HUES6 (cell line): Measurements from ENCODE around the gene GSG1.

Experiments used
- H3K27ac ChIP-seq: 2 replicates; pipeline ENCODE4 v1.7.0; 2013; ENCODE audit warnings: low read depth, mild to moderate bottlenecking, low read length, inconsistent platforms
- H3K27me3 ChIP-seq: 2 replicates; pipeline ENCODE4 v1.6.1; 2013; ENCODE audit warnings: low read length; ENCODE audit not compliant: control insufficient read depth, insufficient read depth
- H3K36me3 ChIP-seq: 2 replicates; pipeline ENCODE4 v1.6.1; 2013; ENCODE audit warnings: low read length; ENCODE audit not compliant: control insufficient read depth, insufficient read depth
- H3K4me1 ChIP-seq: 2 replicates; pipeline ENCODE4 v1.6.1; 2013; ENCODE audit warnings: low read length; ENCODE audit not compliant: control insufficient read depth, insufficient read depth
- H3K4me3 ChIP-seq: 2 replicates; pipeline ENCODE4 v1.5.1; 2013; ENCODE audit warnings: low read depth, low read length
- H3K9ac ChIP-seq: one replicate; pipeline ENCODE4 v1.6.1; 2013; ENCODE audit warnings: mild to moderate bottlenecking, low read length
- H3K9me3 ChIP-seq: 2 replicates; pipeline ENCODE4 v1.6.1; 2013; ENCODE audit warnings: low read depth, low read length; ENCODE audit not compliant: control insufficient read depth, insufficient read depth

Gene GSG1

GRCh38 chr12:13103391-13104033, at the start of gene GSG1:
TSS of gene GSG1 (minus strand) at chr12:13103667. CDS start at chr12:13103512, 155 bp downstream.
- Histone ChIP-seq H3K27ac (no peak within 1 kb of the TSS), H3K36me3 (no peaks in the 10 kb centered on the region), H3K9me3 (0 out of 2 replicates have a peak, but pooled peaks cover 3% of the 10 kb centered on the region), H3K9ac (no peak within 1 kb of the TSS), H3K4me3 (0 out of 2 replicates have a peak within 1 kb of the TSS, but pooled peaks have one; percentile 14), H3K27me3 (no peaks in the 10 kb centered on the region), H3K4me1 (peaks cover 36% of the 10 kb centered on the region)

DNA sequence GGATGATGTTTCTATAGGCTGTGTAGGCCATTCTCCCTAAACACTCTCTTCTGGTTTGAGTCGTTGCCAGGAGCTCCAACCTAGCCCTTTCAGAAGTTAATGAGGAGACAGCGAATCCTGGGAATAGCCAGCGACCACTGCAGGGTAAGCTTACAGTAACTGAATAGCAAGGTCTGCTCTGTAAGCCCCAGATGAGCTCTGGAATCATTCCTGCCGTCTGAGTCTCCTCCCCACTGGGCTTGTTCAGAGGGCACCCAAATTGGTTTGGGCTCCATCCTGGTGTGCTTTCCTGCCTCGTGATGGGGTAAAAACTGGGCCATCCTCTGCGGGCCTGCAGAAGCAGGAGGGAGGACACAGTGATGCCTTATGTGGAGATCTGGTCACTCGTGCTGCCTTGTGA, 49.7 kb upstream of the GSG1 start:
- Histone ChIP-seq H3K27ac (no peak overlapping the region), H3K9ac (no peak overlapping the region), H3K36me3 (no peaks in the 10 kb centered on the region), H3K4me1 (no peaks in the 10 kb centered on the region), H3K9me3 (no peaks in the 10 kb centered on the region), H3K27me3 (no peaks in the 10 kb centered on the region), H3K4me3 (no peak overlapping the region)

GRCh38 chr12:13152756-13153155, 49.3 kb upstream of the GSG1 start:
- Histone ChIP-seq H3K27me3 (no peaks in the 10 kb centered on the region), H3K4me3 (no peak overlapping the region), H3K9ac (no peak overlapping the region), H3K36me3 (no peaks in the 10 kb centered on the region), H3K4me1 (no peaks in the 10 kb centered on the region), H3K27ac (no peak overlapping the region), H3K9me3 (no peaks in the 10 kb centered on the region)

DNA sequence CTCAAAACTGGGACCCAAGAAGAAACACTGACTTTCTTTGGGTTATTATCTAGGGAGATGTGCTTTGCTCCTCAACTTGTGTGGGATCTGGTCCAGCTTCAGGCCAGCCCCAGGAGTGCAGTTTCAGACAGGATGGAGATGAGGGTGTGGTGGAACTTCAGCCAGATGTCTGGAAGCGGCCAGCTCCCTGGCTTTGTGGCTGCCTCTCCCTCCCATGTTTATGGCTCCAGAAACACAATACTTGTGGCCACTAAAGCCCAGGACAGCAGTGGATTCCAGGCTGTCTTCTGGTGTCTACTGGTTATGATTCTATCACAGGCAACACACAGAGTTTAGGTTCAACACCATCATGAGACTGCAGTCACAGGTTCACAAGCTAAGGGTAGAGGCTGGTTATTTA, 48.8 kb upstream of the GSG1 start:
- no peaks in the 10 kb centered on the region for H3K27me3 ChIP-seq
- H3K9ac ChIP-seq = no peak overlapping the region
- H3K9me3 ChIP-seq = no peaks in the 10 kb centered on the region
- H3K4me3 ChIP-seq = no peak overlapping the region
- no peak overlapping the region for H3K27ac ChIP-seq
- H3K36me3 ChIP-seq = no peaks in the 10 kb centered on the region
- no peaks in the 10 kb centered on the region for H3K4me1 ChIP-seq

DNA sequence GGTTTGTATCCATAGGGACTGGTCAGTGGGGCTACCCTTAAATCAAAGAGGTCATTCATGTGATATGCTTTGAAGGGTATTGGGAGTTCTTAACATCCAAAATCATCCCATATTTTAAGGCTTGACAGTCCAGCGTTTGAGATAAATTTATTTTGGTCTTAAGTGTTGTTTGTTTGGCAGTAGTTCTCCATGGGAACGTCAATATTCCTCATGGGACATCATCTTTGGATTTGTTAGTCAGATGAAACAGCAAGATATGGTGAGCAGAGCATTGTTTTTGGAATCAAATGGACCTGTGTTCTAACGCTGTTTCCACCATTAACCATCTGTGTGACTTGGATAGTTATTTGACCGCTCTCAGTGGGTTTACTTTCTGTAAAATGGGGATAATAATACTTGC, 45.9 kb upstream of the GSG1 start:
- H3K4me1 ChIP-seq = no peaks in the 10 kb centered on the region
- no peak overlapping the region for H3K9ac ChIP-seq
- no peaks in the 10 kb centered on the region for H3K9me3 ChIP-seq
- H3K27ac ChIP-seq = no peak overlapping the region
- no peaks in the 10 kb centered on the region for H3K27me3 ChIP-seq
- no peak overlapping the region for H3K4me3 ChIP-seq
- no peaks in the 10 kb centered on the region for H3K36me3 ChIP-seq

DNA sequence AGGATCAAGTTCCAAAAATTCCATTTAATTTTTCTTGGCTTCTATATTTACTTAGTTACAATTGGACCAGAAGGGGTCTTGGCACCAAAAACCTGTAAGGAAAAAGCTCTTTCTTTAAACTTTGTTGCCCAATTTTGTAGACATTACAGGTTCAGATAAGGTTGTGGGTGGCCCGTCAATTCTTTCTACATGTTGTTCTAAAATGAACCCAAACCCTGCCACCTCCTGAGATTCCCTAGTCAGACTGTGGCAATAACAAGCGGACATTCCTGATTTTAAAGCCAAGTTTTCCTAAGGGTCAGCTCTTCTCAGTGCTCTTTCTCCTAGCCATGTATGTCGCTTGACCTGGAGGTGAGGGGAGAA, 45.0 kb upstream of the GSG1 start:
- Histone ChIP-seq H3K4me1 (no peaks in the 10 kb centered on the region), H3K27ac (no peak overlapping the region), H3K36me3 (no peaks in the 10 kb centered on the region), H3K9ac (no peak overlapping the region), H3K4me3 (no peak overlapping the region), H3K9me3 (no peaks in the 10 kb centered on the region), H3K27me3 (no peaks in the 10 kb centered on the region)

GRCh38 chr12:13147688-13148484, 44.4 kb upstream of the GSG1 start:
- Histone ChIP-seq H3K36me3 (no peaks in the 10 kb centered on the region), H3K27me3 (no peaks in the 10 kb centered on the region), H3K4me3 (no peak overlapping the region), H3K9me3 (no peaks in the 10 kb centered on the region), H3K4me1 (no peaks in the 10 kb centered on the region), H3K27ac (no peak overlapping the region), H3K9ac (no peak overlapping the region)

- no peaks in the 10 kb centered on the region for H3K27me3 ChIP-seq
- no peak overlapping the region for H3K4me3 ChIP-seq
- no peaks in the 10 kb centered on the region for H3K9me3 ChIP-seq
- no peak overlapping the region for H3K9ac ChIP-seq
- no peaks in the 10 kb centered on the region for H3K4me1 ChIP-seq
- no peaks in the 10 kb centered on the region for H3K36me3 ChIP-seq
- H3K27ac ChIP-seq = no peak overlapping the region
Measured at GRCh38 chr12:13146336-13146938, 43.0 kb upstream of the GSG1 start.

- Histone ChIP-seq H3K36me3 (no peaks in the 10 kb centered on the region), H3K27ac (no peak overlapping the region), H3K9ac (no peak overlapping the region), H3K4me1 (no peaks in the 10 kb centered on the region), H3K4me3 (no peak overlapping the region), H3K27me3 (no peaks in the 10 kb centered on the region), H3K9me3 (peaks cover 5% of the 10 kb centered on the region; the same call in 1 of the 2 replicates)
Measured at GRCh38 chr12:13144266-13144828, 40.9 kb upstream of the GSG1 start.

GRCh38 chr12:13142747-13143146, 39.3 kb upstream of the GSG1 start:
- H3K4me1 ChIP-seq = no peaks in the 10 kb centered on the region
- no peak overlapping the region for H3K4me3 ChIP-seq
- no peaks in the 10 kb centered on the region for H3K36me3 ChIP-seq
- no peaks in the 10 kb centered on the region for H3K27me3 ChIP-seq
- no peak overlapping the region for H3K9ac ChIP-seq
- H3K27ac ChIP-seq = no peak overlapping the region
- peaks cover 5% of the 10 kb centered on the region; the same call in 1 of the 2 replicates for H3K9me3 ChIP-seq

GRCh38 chr12:13141686-13142085, 38.2 kb upstream of the GSG1 start:
- no peaks in the 10 kb centered on the region for H3K36me3 ChIP-seq
- no peaks in the 10 kb centered on the region for H3K27me3 ChIP-seq
- no peak overlapping the region for H3K4me3 ChIP-seq
- H3K27ac ChIP-seq = no peak overlapping the region
- no peaks in the 10 kb centered on the region for H3K4me1 ChIP-seq
- H3K9ac ChIP-seq = no peak overlapping the region
- H3K9me3 ChIP-seq = peaks cover 5% of the 10 kb centered on the region; the same call in 1 of the 2 replicates
